GM12874 (cell line): ENCODE results near the gene KMT5B.

Experiments used
- CTCF ChIP-seq: IDR thresholded peaks from 2 replicates; pipeline ENCODE4 v1.5.1; 2011; ENCODE audit warnings: low read depth, mild to moderate bottlenecking, control low read depth, low read length, moderate library complexity; ENCODE audit not compliant: insufficient read depth

KMT5B gene

GRCh38 chr11:68202165-68202564 lies 10.9 kb downstream of the KMT5B start:
- TF ChIP-seq CTCF: no peak

- TF ChIP-seq CTCF: no peak
Observed at GRCh38 chr11:68201492-68201891, 11.6 kb downstream of the KMT5B start.

GRCh38 chr11:68200639-68201038 lies 12.5 kb downstream of the KMT5B start:
- TF ChIP-seq CTCF: no peak

- no peak for TF ChIP-seq CTCF
Observed at GRCh38 chr11:68199295-68199987, 13.7 kb downstream of the KMT5B start.

GRCh38 chr11:68196219-68196618 lies 16.9 kb downstream of the KMT5B start:
- TF ChIP-seq CTCF: no peak

- TF ChIP-seq CTCF: no peak
Observed at GRCh38 chr11:68194675-68195294, 18.3 kb downstream of the KMT5B start.

GRCh38 chr11:68193018-68193417 lies 20.1 kb downstream of the KMT5B start:
- no peak for TF ChIP-seq CTCF
